MV-4-11 (cell line): Measurements from ENCODE around the gene CERS1.
A peak's percentile ranks its signal among the peaks of the same experiment; 100 is the strongest.

Experiments used
- DNase-seq: peaks from one replicate; lab custom pipeline; 2025; lab: John Stamatoyannopoulos, UW

The CERS1 gene

DNA sequence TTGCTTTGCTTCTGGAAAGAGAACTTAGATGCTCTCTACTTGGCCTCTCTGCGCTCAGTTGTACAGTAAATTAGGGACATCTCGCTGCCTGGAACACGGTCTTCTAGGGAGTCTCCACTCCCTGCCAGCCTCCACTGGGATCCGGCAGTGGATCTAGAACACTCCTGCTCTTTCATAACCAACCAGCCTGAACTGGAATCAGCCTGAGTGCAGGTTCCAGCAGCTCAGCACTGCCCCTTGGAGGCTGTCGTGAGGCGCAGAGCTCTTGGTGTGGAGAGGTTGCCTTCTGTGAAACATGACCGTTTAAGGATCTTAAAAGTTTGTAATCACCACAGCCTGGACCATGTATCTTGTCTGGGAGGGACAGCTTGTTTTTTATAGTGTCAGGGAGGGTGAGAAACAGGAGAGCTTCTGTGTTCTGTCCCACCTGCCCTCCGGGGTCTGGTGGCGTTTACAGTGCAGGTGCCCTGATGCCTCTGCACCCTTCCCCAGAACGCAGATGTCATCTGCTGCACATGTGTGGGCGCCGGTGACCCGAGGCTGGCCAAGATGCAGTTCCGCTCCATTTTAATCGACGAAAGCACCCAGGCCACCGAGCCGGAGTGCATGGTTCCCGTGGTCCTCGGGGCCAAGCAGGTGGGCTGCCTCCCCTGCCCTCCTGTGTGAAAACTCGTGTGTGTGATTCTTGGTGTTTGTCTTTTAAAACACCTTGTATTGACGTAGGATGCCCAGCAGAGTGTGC lies 39.4 kb downstream of the CERS1 start:
- peak; percentile 43 for DNase-seq

DNA sequence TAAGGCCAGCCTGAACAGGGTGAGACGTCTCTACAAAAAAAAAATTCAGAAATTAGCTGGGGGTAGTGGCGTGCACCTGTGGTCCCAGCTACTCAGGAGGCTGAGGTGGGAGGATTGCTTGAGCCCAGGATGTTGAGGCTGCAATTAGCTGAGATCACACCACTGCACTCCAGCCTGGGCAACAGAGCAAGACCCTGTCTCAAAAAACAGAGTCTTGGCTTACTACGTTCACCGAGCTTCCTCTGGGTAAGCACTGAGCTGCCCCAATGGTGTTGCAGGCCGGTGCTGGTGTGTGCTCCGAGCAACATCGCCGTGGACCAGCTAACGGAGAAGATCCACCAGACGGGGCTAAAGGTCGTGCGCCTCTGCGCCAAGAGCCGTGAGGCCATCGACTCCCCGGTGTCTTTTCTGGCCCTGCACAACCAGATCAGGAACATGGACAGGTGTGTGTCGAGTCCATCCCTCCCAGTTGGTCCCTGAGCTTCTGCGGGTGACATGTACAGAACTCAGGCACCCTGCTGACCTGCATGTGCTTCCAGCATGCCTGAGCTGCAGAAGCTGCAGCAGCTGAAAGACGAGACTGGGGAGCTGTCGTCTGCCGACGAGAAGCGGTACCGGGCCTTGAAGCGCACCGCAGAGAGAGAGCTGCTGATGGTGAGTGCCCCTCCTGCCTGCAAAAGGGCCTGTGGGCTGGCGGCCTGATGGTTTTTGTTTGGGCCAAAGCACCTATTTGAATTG lies 40.1 kb downstream of the CERS1 start:
- DNase-seq, result no peak

DNA sequence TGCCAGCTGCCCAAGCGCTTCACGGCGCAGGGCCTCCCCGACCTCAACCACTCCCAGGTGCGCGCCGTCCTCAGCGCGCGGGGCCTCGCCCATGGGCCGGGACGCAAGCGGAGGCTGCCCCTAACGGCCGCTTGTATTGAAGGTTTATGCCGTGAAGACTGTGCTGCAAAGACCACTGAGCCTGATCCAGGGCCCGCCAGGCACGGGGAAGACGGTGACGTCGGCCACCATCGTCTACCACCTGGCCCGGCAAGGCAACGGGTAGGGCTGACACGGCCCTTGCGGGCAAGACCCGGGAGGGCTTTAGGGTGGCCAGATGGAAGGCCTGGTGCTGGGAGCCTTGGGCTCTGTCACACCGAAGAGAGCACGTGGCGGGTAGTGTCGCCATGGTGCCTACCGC lies 41.0 kb downstream of the CERS1 start:
- DNase-seq, result no peak

DNA sequence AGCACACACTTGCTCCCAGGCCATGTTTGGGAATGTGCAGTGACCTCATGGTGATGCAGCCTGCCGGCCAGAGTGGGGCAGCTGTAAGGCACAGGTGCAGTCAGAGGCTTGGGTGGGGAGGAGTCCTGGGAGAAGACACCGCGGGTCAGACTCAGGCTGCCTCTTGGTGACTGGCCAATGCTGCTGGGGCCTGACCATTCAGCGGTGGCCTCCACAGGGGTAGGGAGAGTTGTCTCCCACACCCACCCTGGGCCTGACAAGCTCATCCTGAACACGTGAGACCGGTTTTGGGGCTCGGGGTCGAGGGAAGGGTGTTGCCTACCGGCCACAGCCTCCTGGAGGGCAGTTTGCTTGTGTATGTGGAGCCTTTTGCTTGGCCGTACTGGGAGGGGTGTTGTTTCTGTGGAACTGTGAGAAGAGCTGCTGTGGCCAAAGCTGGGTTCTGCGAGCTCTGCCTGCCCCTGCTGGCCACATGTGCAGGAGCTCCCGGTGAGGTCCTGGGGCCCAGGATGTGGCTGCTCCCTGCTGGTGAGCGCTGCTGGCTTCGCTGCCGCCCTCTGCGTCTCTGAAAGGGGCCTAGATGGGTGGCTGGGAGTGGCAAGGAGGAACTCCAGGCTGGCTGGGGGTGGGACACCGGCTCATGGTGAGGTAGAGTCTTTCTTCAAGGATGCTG lies 42.1 kb downstream of the CERS1 start:
- DNase-seq, result peak; percentile 22

DNA sequence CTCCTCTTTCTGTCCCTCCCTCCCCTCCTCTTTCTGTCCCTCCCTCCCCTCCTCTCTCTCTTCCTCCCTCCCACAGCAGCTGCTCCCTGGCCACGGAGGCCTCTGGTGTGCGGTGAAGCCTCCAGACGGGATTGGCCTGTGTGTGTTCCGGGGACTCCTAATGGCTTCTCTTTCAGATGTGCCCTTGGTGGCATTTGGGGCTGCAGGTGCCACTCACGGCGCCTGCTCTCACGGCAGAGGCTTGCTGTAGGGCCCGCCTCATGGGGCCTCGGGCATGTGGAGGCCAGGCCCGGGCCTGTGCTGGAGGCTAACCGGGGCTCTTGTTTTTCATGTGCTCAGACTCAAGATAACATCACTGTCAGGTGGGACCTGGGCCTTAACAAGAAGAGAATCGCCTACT lies 43.3 kb downstream of the CERS1 start:
- DNase-seq, result no peak

DNA sequence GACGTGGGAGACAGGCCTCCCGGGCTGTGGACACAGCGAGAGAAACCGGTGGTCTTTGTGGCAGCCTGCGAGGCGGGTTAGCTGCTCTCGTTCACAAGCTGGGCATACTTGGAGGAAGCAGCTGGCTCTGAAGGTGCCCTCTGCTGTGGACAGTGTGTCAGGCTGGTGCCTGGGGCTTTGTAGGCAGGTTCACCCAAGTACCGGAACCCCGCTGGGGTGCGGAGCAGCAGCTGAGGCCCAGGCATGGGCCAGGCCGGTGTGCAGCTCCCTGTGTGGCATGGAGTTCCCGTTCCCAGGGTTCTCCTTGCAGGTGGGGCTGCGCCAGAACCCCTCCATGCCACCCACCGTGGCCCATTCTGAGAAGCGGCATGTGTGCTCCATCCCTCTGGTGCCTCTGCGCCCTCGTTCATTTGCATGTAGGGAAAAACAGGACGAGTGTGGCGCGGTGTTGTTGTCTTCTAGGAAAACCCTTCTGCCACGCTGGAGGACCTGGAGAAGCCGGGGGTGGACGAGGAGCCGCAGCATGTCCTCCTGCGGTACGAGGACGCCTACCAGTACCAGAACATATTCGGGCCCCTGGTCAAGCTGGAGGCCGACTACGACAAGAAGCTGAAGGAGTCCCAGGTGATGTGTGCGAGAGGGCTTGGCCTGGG lies 44.2 kb downstream of the CERS1 start:
- no peak for DNase-seq

DNA sequence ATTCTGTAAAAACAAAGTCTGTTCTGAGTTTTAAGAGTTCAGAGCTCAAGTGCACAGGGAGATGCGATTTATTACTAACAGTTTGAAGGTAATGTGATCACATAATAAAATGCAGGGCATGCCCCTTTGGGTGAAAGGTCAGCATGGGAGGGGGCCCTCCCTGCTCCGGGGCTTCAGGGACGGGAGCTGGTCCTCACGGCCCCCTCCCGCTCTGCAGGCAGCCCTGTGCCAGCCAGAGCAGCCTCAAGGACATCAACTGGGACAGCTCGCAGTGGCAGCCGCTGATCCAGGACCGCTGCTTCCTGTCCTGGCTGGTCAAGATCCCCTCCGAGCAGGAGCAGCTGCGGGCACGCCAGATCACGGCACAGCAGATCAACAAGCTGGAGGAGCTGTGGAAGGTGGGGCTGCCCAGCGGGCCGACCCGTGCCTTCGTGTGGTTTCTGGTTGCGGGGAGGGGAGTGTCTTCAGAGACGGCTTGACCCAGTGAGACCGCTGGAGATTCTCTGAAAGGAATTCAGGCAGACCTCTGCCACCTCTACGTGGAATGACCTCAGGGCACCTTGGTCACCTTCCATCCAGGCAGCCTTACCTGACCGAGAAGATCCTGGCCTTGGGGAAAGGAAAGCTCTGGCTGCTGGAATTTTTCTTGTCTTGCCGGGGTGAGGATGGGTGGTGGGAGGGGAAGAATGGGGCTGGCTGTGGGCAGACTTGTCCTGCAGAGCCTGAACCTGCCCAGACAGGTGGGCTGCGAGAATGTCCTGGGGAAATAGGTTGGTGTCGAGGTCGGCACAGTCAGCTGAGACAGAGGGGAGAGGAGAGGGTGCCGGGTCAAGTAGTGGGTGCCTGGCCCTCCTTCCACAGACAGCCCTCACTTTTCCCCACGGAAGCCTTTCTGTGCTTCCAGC lies 45.2 kb downstream of the CERS1 start:
- no peak for DNase-seq

DNA sequence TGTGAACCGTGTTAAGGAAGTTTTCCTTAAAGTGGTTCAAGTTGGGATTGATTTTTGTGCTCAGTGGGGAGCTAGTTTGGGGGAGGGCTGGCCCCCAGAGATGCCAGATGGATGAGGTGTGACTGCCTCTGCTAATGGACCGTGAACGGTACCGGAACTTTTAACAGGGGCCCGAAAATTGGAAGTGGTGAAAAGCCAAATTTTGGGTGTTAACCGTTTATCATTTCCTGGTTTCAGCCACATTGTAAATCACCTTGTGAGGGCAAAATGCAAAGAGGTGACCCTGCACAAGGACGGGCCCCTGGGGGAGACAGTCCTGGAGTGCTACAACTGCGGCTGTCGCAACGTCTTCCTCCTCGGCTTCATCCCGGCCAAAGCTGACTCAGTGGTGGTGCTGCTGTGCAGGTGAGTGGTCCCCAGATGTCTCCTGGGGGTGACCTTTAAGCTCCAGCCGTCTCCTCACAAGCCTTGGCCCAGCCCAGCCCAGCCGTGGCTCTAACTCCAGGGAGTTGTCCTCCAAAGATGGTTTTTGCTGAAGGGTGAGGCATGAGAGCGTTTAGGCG lies 46.0 kb downstream of the CERS1 start:
- no peak for DNase-seq

DNA sequence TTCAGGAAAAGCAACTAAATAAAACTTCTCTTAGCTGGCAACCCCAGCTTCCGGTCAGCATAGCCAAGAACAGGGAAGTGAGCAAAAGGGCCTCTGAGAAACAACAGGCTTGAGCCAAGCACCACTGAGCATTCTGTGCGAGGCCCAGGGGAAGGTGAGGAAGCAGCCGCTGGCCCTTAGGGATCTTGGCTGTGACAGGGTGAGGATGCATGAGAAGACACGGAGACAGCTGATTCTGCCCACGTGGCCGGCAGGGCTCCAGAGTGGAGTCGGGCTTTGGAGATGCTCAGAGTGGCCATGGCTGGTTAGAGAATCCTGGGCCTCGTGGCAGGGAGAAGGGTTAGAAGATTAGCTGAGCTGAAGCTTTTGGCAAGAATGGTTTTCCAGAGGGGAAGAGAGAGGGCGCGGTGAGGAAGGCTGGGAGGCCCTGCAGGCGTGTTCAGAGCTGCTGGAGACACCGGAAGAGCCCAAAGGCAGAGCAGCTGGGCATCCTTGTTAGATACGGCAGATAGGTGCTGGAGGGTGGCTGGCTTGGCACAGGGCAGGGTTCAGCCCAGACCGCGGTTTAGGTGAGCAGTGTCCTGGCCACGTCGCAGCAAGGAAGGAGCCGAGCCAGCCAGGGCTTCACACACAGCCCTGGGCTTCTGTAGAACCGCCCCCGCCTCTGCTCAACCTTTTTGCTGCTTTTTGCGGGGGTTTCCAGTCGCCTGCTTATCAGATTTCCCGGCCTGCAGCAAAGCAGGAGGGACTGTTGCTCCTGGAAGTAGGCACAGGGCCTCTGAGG lies 46.9 kb downstream of the CERS1 start:
- DNase-seq, result peak; percentile 89

DNA sequence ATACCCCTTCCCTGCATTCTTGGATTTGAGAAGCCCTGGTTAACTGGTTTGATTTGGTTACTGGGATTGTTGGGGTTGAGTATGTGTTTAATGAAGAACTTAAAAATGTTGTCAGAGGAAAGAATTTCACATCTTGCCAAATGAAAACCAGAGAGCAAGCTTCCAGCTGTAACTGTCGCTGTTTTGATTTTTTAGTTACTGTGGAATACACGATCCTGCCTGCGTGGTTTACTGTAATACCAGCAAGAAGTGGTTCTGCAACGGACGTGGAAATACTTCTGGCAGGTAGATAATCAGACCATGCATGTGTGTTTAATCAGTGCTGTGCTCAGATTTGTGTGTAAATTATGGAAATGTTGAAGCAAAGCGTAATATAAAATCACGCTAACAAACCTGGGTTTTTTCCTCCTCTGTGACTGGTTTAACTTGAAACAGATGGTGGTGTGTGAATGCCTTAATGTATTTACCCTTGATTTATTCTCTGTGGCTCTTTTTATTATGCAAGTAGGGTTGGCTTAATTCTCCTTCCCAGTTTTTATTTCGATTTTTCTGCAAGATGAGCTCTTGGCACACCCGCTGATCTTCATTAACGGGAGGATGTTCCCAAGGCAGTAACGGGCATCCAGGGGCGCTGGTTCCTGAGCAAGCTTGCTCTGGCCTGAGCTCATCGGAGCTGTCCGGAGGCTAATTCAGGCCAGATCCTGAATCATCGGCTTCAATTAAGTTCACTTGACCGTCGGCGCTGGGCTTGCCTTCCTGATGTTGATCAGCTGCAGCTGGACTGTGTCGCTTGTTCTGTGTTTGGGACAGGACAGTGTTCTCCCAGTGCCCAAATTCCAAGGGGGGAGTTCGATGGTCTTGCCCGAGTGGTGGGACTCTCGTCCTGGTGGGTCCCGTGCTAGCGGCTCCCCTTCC lies 48.2 kb downstream of the CERS1 start:
- DNase-seq, result no peak

DNA sequence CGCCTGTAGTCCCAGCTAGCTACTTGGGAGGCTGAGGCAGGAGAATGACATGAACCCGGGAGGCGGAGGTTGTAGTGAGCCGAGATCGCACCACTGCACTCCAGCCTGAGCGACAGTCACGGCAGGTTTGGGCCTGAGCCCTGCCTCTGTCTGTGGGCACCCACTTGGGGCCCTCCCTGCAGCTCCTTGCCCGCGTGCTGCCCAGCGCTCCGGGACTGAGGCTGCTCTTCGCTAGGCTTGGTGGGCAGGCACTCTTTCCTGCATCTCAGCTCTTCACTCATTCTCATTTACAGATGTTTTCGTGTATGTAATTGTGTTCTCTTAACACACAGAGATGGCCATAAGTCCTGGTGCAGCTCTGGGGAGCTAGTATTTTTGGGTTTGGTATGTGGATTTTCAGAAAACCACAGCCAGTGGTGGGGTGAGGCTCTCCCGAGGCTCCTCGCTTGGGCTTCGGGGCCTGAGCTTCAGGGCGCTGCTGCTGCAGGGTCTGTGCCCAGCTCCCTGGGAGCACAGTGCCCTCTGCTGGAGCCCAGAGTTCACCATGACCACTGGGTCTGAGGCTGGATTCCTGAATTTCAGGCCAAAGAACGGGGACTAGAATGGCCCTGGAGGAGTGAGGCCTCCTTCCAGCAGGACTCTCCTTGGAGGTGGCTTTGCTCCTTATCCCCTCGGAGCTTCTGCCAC lies 49.0 kb downstream of the CERS1 start:
- DNase-seq, result peak; percentile 73

DNA sequence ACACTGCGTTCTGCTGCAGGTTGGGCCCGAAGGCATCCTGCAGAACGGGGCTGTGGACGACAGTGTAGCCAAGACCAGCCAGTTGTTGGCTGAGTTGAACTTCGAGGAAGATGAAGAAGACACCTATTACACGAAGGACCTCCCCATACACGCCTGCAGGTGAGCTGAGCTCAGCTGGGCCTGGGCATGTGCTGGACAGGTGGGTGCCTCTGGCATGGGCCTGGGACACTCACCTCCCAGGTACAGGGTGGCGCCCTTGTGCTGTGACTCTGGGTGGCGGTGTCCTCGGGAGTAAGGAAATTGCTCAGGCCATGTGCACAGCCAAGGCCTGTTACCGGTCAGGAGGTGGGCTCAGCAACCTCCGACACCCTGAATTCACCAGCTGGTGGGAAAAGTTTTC lies 50.0 kb downstream of the CERS1 start:
- no peak for DNase-seq

DNA sequence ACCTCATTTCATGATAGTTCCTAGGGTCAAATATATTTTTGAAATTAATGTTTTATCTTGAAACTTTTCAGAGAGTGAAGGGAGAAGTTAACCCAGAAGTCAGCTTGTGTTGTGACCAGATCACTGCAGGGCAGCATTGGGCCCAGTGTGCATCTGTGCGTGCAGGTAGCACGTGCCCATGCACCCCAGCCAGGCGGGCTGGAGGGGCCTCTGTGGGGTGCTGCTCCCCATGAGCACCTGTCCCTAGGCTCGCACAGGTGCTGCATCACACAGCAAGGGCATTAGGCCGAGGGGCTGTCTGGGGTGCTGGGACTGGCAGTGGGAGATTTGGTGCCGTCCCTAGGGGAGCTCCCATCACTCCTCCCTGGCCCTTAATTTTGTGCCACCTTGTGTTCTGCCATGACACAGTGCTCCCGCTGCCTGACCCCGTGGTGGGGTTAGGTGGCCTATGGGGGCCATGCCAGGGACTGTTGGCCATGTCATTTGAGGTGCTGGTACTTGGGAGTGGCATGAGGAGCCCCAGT lies 51.1 kb downstream of the CERS1 start:
- DNase-seq, result no peak

DNA sequence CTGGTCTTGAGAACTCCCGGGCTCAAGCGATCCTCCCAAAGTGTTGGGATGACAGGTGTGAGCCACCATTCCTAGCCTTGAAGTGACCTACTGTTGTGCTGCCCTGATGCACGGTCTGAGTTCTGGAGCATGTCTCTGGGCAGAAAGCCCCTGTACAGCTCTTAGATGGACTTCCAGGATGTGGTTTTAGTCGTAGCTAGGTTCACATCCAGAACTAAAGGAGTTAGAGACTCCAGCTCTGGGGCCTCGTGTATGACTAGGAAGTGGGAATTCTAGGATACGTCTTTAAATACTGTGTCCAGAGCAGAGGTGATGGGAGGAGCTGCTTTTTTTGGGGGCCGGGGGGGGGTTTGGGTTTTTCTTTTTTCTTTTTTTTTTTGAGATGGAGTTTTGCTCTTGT lies 52.0 kb downstream of the CERS1 start:
- DNase-seq, result no peak

DNA sequence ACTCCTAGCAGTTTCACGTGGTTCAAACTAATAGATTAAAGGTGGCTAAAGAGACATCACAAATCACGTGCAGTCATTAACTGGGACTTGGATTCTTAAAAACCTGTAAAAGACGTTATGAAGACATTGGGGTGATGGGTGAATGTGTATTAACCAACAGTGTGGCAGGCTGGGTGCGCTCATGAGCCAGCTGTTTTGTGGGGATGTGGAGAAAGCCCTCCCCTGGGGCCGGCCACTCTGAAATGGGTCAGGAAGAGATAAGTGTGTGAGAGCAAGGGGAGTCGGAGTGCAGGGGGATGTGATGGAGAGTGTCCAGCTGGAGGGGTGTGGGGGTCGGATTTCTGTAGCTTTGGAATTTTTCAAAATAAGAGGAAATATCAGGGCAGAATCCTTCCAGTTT lies 53.8 kb downstream of the CERS1 start:
- no peak for DNase-seq

DNA sequence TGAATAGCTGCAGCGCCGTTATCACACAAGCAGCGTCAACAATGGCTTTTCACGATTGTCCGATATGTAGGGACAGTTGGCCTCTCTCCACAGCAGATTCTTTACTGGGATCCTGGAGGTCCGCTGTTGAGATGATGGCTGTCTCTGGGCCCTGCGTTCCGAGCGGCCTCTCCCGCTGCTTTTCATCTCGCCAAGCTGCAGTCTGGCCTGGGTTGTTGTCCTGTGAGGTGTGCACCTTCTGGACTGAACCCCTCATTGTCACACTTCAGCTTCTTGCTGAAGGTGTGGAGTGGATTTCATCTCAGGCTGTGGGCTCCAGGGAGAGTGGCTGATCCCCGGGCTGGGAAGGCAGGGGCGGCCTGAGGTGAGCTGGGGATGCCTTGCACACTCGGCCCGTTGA lies 54.6 kb downstream of the CERS1 start:
- no peak for DNase-seq

DNA sequence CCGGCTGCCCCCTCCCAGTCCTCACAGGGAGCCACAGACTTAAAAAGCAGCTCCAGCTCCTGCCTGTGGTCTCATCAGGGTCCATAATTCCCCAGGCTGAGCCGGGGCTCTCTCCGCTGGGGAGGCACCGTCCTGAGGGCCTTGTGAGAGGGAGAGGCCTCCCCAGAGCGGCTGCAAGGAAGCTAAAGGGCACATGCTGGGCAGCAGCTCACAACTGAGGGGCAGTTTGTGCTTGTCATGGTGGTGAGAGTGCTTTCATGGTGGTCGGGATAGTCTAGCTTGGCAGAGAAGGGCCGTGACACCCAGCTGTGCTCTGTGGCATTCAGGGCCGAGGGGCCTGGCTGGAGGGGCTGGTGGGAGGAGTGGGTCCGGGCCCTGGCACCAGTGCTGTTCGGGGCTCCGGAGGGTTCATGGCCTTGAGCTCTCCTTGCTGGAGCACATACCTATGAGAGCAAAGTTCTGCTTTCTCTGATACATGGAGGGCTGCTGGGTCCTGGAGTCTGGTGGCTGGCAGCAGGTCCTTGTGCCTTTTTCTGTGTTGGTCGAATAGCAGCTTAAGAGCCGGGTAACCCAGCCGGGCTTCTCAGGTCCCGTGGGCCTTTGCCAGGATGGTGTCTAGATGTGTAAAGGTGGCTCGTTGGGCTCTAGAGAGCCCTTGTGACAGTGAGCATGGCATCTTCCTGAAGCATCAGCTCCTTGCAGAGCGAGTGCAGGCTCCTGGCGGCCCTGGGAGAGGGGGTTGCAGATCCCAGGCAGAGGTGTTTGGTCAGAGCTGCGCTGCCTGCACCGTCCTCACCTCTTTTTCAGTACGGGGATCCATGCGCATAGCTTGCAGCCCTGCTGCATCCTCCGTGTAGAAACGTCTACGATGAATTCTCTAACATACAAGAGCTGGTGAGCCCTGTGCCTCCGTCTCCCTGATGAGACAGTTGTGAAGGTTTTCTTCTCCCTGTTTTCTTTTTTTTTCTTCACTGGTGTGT lies 55.4 kb downstream of the CERS1 start:
- DNase-seq, result no peak
